GM21528 (cell line): ENCODE data around the gene COX4I2.
"Not testable (repeated sequence)": the region's sequence is repeated elsewhere in the genome, so short reads cannot be mapped to it uniquely, and the experiment has no call there.

Experiments
- ATAC-seq: cut with Tn5 transposase; IDR thresholded peaks from one replicate; pipeline ENCODE4 v1.9.1; 2021; ENCODE audit warnings: mild to moderate bottlenecking, moderate library complexity; ENCODE audit not compliant: unreplicated experiment, low FRiP score

The COX4I2 gene

GRCh38 chr20:31637660-31638059, at the start of gene COX4I2:
TSS of gene COX4I2 (plus strand) at chr20:31637912. CDS start at chr20:31639018, 1,106 bp downstream.
- ATAC-seq = no peak

GRCh38 chr20:31590717-31591225, 46.9 kb upstream of the COX4I2 start:
- ATAC-seq = no peak

GRCh38 chr20:31593221-31594001, 44.3 kb upstream of the COX4I2 start:
- no peak for ATAC-seq

GRCh38 chr20:31594002-31594557, 43.6 kb upstream of the COX4I2 start:
- no peak for ATAC-seq

GRCh38 chr20:31594558-31595379, 42.9 kb upstream of the COX4I2 start:
- ATAC-seq = no peak

- no peak for ATAC-seq
Observed at GRCh38 chr20:31595380-31595653, 42.4 kb upstream of the COX4I2 start.

- no peak for ATAC-seq
Observed at GRCh38 chr20:31595654-31596411, 41.9 kb upstream of the COX4I2 start.

- ATAC-seq = not testable (repeated sequence)
Observed at GRCh38 chr20:31596412-31596715, 41.3 kb upstream of the COX4I2 start.

GRCh38 chr20:31596831-31597480, 40.8 kb upstream of the COX4I2 start:
- no peak for ATAC-seq

- ATAC-seq = no peak
Observed at GRCh38 chr20:31597481-31597855, 40.2 kb upstream of the COX4I2 start.

- ATAC-seq = no peak
Observed at GRCh38 chr20:31602431-31602778, 35.3 kb upstream of the COX4I2 start.

- peak; percentile 53 for ATAC-seq
Observed at GRCh38 chr20:31602779-31603441, 34.8 kb upstream of the COX4I2 start.

GRCh38 chr20:31603822-31604566, 33.7 kb upstream of the COX4I2 start:
- peak; percentile 36 for ATAC-seq

GRCh38 chr20:31604567-31605030, 33.1 kb upstream of the COX4I2 start:
- no peak for ATAC-seq

GRCh38 chr20:31605031-31605901, 32.4 kb upstream of the COX4I2 start, which contains the start of gene ID1:
TSS of gene ID1 (plus strand) at chr20:31605289. CDS start at chr20:31605388, 99 bp downstream.
- ATAC-seq = peak; percentile 84

GRCh38 chr20:31605902-31606803, 31.6 kb upstream of the COX4I2 start:
- ATAC-seq = no peak
